NCI-H1694 (cell line): Measurements from ENCODE around the gene RNU2-1.
"Not testable (repeated sequence)": the region's sequence is repeated elsewhere in the genome, so short reads cannot be mapped to it uniquely, and the experiment has no call there.

Experiments
- DNase-seq: peaks from one replicate; lab custom pipeline; 2025; lab: John Stamatoyannopoulos, UW

The RNU2-1 gene

GRCh38 chr17:43216369-43216761 is 17.4 kb downstream of the RNU2-1 start:
- DNase-seq = no peak

- DNase-seq = no peak
Observed at GRCh38 chr17:43215341-43215740, 18.4 kb downstream of the RNU2-1 start.

GRCh38 chr17:43213545-43213944 is 20.2 kb downstream of the RNU2-1 start:
- no peak for DNase-seq

- no peak for DNase-seq
Observed at GRCh38 chr17:43212641-43213490, 20.9 kb downstream of the RNU2-1 start.

GRCh38 chr17:43211480-43212402 is 22.0 kb downstream of the RNU2-1 start, which contains the start of gene TMEM106A:
TMEM106A (plus strand) TSS chr17:43211875; CDS start chr17:43213042, 1,167 bp downstream.
- DNase-seq = peak; percentile 58

GRCh38 chr17:43211123-43211479 is 22.7 kb downstream of the RNU2-1 start:
- DNase-seq = no peak

- no peak for DNase-seq
Observed at GRCh38 chr17:43210576-43210975, 23.2 kb downstream of the RNU2-1 start.

GRCh38 chr17:43203013-43203412 is 30.8 kb downstream of the RNU2-1 start:
- DNase-seq = not testable (repeated sequence)

GRCh38 chr17:43200127-43200526 is 33.6 kb downstream of the RNU2-1 start:
- no peak for DNase-seq

GRCh38 chr17:43199633-43200032 is 34.1 kb downstream of the RNU2-1 start:
- DNase-seq = no peak

GRCh38 chr17:43193251-43193650 is 40.5 kb downstream of the RNU2-1 start:
- DNase-seq = no peak

- not testable (repeated sequence) for DNase-seq
Observed at GRCh38 chr17:43186656-43187055, 47.1 kb downstream of the RNU2-1 start.

- no peak for DNase-seq
Observed at GRCh38 chr17:43183921-43184320, 49.9 kb downstream of the RNU2-1 start.
